HFF-Myc (cell line): ENCODE results near the gene PARD6A.

Source experiments
- DNase-seq: peaks from one replicate; pipeline ENCODE4 v3.0.0-alpha.2; 2011; ENCODE audit warnings: low read depth; ENCODE audit errors: extremely low read depth
- H3K4me3 ChIP-seq: replicated peaks from 2 replicates; pipeline ENCODE4 v1.5.1; 2011; ENCODE audit warnings: low read depth, mild to moderate bottlenecking, control low read depth, low read length
- TF ChIP-seq, protein P1 (sequence below): IDR thresholded peaks from 2 replicates; pipeline ENCODE4 v1.5.1; 2012; ENCODE audit warnings: mild to moderate bottlenecking, low read depth, low read length, control low read depth; ENCODE audit errors: missing control alignments

PARD6A gene, protein sequence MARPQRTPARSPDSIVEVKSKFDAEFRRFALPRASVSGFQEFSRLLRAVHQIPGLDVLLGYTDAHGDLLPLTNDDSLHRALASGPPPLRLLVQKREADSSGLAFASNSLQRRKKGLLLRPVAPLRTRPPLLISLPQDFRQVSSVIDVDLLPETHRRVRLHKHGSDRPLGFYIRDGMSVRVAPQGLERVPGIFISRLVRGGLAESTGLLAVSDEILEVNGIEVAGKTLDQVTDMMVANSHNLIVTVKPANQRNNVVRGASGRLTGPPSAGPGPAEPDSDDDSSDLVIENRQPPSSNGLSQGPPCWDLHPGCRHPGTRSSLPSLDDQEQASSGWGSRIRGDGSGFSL

DNA sequence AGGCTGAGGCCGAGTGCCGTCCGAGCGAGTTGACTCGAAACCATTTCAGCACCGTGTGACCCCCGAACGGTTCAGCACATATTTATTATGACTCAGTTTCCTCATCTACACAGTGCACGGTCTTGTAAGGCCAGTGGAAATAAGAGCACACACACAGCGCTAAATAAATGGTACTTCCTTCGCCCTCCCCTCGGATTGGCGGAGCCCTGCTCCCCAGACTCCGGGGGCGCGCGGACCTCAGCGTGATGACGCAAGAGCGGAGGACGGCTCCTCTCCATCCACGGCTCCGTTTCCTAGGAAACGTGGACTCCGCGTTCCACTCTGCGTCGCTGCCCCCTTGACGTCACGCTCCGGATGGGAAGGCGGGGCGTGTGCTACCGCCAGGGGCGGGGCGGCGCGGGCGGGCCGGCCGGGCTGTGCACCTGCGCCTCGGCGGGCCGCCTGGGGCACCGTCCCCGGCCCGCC is at the start of gene PARD6A:
Gene PARD6A (plus strand): TSS at position 397 of the 465 bp plus-strand sequence. CDS start 79 bp downstream, outside the sequence.
- H3K4me3 ChIP-seq = peak within 1 kb of the TSS; percentile 82
- TF ChIP-seq, protein P1, sequence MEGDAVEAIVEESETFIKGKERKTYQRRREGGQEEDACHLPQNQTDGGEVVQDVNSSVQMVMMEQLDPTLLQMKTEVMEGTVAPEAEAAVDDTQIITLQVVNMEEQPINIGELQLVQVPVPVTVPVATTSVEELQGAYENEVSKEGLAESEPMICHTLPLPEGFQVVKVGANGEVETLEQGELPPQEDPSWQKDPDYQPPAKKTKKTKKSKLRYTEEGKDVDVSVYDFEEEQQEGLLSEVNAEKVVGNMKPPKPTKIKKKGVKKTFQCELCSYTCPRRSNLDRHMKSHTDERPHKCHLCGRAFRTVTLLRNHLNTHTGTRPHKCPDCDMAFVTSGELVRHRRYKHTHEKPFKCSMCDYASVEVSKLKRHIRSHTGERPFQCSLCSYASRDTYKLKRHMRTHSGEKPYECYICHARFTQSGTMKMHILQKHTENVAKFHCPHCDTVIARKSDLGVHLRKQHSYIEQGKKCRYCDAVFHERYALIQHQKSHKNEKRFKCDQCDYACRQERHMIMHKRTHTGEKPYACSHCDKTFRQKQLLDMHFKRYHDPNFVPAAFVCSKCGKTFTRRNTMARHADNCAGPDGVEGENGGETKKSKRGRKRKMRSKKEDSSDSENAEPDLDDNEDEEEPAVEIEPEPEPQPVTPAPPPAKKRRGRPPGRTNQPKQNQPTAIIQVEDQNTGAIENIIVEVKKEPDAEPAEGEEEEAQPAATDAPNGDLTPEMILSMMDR = no peak
- DNase-seq = peak; percentile 75

DNA sequence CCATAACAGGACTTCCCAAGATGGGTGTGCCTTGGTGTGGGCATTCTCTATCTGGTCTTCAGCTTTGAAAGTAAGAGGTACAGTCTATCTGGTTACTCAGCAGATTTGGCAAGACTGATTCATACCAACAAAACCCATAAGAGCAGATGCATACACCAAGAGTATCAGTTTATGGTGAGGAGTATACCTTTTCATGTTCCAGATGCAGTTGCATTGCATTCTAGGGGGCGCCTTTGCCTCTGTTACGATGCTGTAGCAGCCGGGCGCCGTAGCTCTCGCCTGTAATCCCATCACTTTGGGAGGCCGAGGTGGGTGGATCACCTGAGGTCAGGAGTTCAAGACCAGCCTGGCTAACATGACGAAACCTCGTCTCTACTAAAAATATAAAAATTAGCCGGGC is 47.0 kb upstream of the PARD6A start:
- no peak for DNase-seq
- TF ChIP-seq, protein P1 = no peak

DNA sequence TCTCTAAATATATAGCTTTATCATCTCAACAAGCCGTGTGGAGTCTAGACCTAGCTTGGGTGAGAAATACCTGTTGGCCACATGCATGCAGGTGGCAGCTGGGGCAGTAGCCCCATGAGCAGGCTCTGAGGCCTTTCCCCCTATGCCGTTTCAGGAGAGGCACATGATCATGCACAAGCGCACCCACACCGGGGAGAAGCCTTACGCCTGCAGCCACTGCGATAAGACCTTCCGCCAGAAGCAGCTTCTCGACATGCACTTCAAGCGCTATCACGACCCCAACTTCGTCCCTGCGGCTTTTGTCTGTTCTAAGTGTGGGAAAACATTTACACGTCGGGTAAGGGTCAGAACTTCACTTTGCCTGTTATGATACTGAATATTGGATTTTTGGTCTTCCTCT is 32.5 kb upstream of the PARD6A start:
- H3K4me3 ChIP-seq = no peak overlapping the region

More for the DNA sequence above, 47.0 kb upstream of the PARD6A start:
- H3K4me3 ChIP-seq = no peak overlapping the region

DNA sequence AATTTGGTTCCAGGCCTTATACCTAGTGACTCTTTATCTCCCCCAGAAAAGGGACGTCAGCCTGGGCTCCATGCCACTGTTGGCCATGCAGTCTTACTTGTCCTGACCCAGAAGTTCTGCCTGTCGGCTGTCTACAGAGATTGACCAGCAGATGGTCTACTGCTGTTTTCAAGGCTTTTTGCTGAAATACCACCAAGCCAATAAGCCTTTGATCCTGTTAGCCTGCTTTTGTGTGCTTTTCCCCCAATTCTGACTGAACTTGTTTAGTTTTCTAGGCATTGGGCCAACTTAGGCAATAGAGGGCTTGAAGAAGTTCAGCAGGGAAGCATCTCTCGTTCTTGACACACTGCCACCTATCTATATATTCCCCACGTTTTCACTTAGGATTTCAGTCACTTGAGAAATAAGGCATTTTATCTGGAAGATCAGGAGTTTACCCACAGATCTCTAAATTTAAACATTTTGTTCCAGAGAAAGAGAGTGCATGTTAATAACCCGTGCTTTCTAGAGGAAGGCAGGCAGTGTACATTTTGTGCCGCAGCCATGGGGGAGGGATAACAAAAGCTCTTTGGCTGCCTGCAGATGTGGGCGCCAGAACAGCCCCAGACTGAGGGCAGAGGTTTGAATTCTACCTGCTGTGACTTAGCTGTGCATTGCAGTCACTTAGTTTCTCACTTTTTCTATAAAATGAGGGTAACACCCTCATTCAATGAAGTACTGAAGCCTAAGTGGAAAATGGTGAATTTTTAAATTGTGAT is 28.2 kb upstream of the PARD6A start:
- DNase-seq = no peak
- H3K4me3 ChIP-seq = no peak overlapping the region
- TF ChIP-seq, protein P1 = no peak

More for the DNA sequence above, 32.5 kb upstream of the PARD6A start:
- no peak for DNase-seq
- TF ChIP-seq, protein P1 = no peak

DNA sequence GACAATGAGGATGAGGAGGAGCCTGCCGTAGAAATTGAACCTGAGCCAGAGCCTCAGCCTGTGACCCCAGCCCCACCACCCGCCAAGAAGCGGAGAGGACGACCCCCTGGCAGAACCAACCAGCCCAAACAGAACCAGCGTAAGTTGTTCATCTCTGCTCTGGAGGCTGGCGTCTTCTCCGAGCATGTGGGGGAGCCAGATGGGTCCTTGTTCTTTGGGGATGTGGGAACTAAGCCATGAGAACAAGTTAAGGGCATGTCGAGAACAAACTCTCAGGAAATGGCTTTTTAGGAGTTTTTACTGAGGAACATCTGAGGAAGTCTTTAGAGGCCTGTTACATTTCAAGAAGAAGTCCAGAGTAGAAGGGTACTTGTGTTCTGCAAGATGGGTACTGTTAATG is 24.0 kb upstream of the PARD6A start:
- no peak overlapping the region for H3K4me3 ChIP-seq
- no peak for DNase-seq
- TF ChIP-seq, protein P1 = no peak

DNA sequence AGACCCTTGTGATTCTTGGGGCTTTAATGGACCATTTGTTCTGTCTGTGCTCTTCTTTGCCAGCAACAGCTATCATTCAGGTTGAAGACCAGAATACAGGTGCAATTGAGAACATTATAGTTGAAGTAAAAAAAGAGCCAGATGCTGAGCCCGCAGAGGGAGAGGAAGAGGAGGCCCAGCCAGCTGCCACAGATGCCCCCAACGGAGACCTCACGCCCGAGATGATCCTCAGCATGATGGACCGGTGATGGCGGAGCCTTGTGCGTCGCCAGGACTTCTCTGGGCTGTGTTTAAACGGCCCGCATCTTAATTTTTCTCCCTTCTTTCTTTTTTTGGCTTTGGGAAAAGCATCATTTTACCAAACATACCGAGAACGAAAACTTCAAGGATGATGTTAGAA is 23.1 kb upstream of the PARD6A start:
- no peak for DNase-seq
- TF ChIP-seq, protein P1 = no peak

More for the DNA sequence above, 23.1 kb upstream of the PARD6A start:
- no peak overlapping the region for H3K4me3 ChIP-seq
